ENCODE measurements around the gene ACP3.
A peak's percentile ranks its signal among the peaks of the same experiment; 100 is the strongest.
"Not testable (repeated sequence)": the region's sequence is repeated elsewhere in the genome, so short reads cannot be mapped to it uniquely, and the experiment has no call there.

The ACP3 gene

GRCh38 chr3:132317229-132317948 lies at the start of gene ACP3:
Gene ACP3 (plus strand): TSS chr3:132317407. CDS start chr3:132317457, 50 bp downstream.
- no peak for DNase-seq (ENCODE audit: low spot score)
- no peak for FAIRE-seq

- FAIRE-seq (no peak), DNase-seq (ENCODE audit: low spot score) (no peak)
These were observed 48.3 kb upstream of the ACP3 start for GRCh38 chr3:132268956-132269355.

GRCh38 chr3:132273036-132273435 lies 44.2 kb upstream of the ACP3 start:
- FAIRE-seq (no peak), DNase-seq (ENCODE audit: low spot score) (no peak)

GRCh38 chr3:132276228-132276906 lies 40.8 kb upstream of the ACP3 start:
- no peak for FAIRE-seq
- peak; percentile 1 for DNase-seq (ENCODE audit: low spot score)

GRCh38 chr3:132279030-132279429 lies 38.2 kb upstream of the ACP3 start:
- FAIRE-seq: no peak
- DNase-seq (ENCODE audit: low spot score): peak; percentile 2

GRCh38 chr3:132283440-132283839 lies 33.8 kb upstream of the ACP3 start:
- DNase-seq (ENCODE audit: low spot score) (no peak), FAIRE-seq (no peak)

GRCh38 chr3:132283916-132284405 lies 33.2 kb upstream of the ACP3 start:
- FAIRE-seq (no peak), DNase-seq (ENCODE audit: low spot score) (no peak)

- no peak for FAIRE-seq
These were observed 32.2 kb upstream of the ACP3 start for GRCh38 chr3:132284781-132285619.

GRCh38 chr3:132285620-132285945 lies 31.6 kb upstream of the ACP3 start:
- DNase-seq (ENCODE audit: low spot score): no peak
- no peak for FAIRE-seq

More at GRCh38 chr3:132284781-132285619, 32.2 kb upstream of the ACP3 start:
- DNase-seq (ENCODE audit: low spot score): no peak

- FAIRE-seq: no peak
- DNase-seq (ENCODE audit: low spot score): no peak
These were observed 31.2 kb upstream of the ACP3 start for GRCh38 chr3:132286035-132286434.

- no peak for FAIRE-seq
- DNase-seq (ENCODE audit: low spot score): no peak
These were observed 28.9 kb upstream of the ACP3 start for GRCh38 chr3:132288357-132288756.

- FAIRE-seq: no peak
- DNase-seq (ENCODE audit: low spot score): no peak
These were observed 27.9 kb upstream of the ACP3 start for GRCh38 chr3:132289316-132289715.

- no peak for DNase-seq (ENCODE audit: low spot score)
- FAIRE-seq: no peak
These were observed 26.4 kb upstream of the ACP3 start for GRCh38 chr3:132290833-132291232.

GRCh38 chr3:132292042-132292441 lies 25.2 kb upstream of the ACP3 start:
- DNase-seq (ENCODE audit: low spot score) (no peak), FAIRE-seq (no peak)

- FAIRE-seq (no peak), DNase-seq (ENCODE audit: low spot score) (no peak)
These were observed 24.0 kb upstream of the ACP3 start for GRCh38 chr3:132293251-132293650.

GRCh38 chr3:132294906-132295305 lies 22.3 kb upstream of the ACP3 start:
- DNase-seq (ENCODE audit: low spot score) (no peak), FAIRE-seq (no peak)

GRCh38 chr3:132303336-132304201 lies 13.6 kb upstream of the ACP3 start:
- DNase-seq (ENCODE audit: low spot score); FAIRE-seq: not testable (repeated sequence)

- not testable (repeated sequence) for FAIRE-seq; DNase-seq (ENCODE audit: low spot score)
These were observed 12.9 kb upstream of the ACP3 start for GRCh38 chr3:132304351-132304750.

- not testable (repeated sequence) for FAIRE-seq; DNase-seq (ENCODE audit: low spot score)
These were observed 7.2 kb upstream of the ACP3 start for GRCh38 chr3:132310057-132310456.

GRCh38 chr3:132311316-132311715 lies 5.9 kb upstream of the ACP3 start:
- FAIRE-seq (no peak), DNase-seq (ENCODE audit: low spot score) (no peak)

- DNase-seq (ENCODE audit: low spot score) (no peak), FAIRE-seq (no peak)
These were observed 5.4 kb upstream of the ACP3 start for GRCh38 chr3:132311841-132312240.

Data from RCC 7860 (cell line).